Stimulated activated CD4-positive, alpha-beta T cell treated with anti-CD3 and anti-CD28 coated beads, Interleukin-1b, Interleukin-23, amount 100 ng/mL, for 4 hours (primary cell): ENCODE measurements around the gene RILP.
A peak's percentile ranks its signal among the peaks of the same experiment; 100 is the strongest.

Experiments
- DNase-seq, 2 donors: peaks; one replicate each; pipeline ENCODE4 v3.0.0-alpha.2; 2020; ENCODE audit warnings: low read depth in 2 of 2

Gene RILP

DNA sequence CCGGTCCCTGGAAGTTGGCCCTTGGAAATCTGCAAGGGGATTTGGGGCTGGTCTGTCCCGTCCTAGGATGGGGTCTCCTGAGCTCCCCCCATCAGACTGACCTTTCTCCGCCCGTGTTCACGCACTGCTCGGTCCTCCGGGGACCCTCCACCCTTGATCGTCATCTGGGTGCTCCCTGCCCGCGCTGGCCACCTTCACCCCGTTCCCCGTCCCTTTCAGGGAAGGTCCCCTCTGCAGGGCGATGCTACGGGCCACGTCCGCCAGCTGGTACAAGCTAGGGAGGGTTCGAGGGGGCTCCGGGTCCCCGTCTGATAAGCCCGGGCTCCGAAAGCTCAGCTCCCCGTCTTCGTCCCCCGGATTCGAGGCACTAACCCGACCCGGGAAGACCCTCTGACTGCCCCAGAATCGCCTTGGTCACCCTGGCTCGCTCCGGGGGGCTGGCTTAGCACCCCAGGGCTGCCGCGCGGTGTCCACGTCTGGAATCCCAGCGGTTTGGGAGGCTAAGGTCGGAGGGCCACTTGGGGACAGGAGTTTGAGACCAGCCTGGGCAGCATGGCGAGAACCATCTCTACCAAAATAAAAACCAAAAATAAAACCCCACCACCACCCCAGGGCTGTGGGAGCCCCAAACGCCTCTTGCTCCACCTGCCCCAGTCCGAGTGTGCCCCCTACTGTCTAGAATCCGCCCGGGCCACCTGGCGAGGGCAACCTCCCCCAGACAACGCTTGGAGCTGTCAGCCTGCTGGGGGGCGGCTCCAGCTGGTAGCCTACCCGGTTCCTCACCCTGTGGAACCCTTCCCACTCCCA lies 20.0 kb downstream of the RILP start:
- peak; percentile 63 to 74 for DNase-seq

DNA sequence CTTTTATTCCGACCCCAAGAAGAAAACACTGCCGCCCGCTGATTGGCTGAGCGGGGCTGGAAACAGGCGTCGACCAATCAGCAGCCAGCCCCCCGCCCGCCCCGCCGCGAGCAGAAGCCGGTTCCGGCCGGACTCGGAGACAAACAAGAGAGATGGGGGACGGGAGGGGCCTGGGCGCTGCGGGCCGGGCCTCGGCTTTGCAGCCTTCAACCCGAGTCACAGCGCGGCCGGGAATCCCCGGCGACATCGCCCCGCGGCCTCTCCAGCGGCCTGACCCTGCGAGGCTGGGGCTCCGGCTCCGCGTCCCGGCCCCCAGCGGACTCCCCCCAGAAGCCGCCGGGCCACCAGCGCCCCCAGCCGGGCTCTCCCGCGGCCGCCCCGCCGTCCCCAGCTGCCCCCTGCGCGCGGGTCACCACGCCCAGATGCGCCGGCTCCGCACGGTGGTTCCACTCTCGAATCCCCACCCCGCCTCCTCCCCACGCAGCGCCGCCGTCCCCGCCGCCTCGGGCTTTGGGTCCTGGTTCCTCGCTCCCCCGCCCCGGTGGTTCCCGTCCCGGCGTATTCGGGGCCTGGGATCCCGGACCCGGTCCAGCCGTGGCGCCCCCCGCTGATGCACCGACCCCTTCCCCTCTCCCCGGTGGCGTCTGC lies 20.7 kb downstream of the RILP start:
- peak; percentile 80 to 84 for DNase-seq

DNA sequence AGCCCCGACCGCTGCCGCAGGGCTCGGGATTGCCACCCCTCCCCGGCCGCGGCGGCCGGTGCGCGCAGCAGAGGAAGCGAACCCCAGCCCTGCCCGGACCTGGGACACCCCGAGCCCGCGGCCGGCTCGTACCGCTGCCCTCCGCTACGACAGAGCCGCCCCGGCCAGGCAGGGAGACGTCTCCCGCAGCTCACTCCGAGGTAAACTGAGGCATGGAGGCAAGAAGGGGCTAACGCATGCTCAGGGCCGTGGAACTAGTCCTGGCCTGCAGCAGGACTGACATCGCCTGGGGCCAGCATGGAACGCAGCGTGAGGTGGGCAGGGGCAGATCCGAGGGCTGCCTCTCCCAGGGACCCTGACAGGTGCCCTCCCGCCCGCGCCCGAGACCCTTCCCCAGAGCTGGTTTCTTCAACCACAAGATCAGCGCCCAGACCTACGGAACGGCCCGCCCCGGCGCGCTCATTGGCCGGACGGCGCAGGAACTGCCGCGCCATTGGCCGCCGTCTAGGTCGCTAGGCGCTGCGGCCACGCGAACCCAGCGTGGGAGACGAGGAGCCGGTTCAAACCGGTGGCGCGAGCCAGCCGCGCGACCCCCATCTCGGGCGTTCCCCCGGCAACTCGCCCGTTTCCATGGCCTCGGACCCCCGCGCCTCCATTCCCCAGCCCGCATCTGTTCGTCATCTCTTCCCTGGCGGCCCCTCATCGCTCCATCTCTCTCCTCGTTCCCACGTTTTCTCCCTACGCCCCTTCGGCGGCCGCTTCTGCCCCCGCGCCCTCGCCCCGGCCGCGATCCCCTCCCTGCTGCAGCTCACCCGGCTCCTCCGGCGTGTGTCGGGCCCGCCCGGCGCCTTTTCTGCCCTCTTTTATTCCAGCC lies 21.4 kb downstream of the RILP start, which contains the start of gene SLC43A2:
Gene SLC43A2, minus strand, starts transcription at position 853 of the 874 bp plus-strand sequence. CDS start 960 bp downstream, outside the sequence.
- peak; percentile 53 to 74 for DNase-seq

DNA sequence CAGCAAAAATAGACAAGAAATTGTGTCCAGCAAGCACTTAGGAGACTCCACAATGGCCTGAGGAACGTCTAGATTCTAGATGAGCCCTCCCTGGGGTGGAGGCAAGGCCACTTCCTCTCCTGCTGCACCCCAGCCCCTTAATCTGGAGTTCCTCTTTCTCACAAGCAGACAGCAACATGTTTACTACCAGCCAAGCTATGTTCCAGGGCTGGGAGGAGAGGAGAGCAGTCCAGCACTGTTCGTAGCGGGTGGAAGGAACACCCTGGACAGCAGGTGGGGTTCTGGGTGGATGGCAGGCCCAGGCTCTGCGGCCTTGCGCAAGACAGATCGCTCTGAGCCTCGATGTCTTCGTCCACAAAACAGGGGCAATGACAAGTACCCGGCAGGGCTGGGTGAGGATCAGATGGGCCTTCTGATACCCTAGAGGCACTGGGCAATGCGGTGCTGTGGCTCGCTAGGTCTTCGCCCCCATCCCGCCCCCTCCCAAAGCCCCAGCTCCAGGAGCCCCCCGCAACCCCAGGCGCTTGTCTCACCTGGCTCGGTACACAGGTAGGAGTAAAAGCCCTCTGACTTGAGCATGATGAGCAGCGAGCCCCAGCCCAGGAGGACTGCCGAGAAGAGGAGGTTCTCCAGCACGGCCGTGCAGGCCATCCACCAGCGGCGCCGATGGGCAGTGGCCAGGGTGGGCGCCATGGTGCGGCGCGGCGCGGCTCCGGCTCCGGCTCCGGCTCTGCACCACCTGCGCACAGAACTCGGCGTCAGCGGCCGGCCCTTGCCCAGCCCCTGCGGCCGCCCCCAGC lies 22.3 kb downstream of the RILP start:
- no peak for DNase-seq

DNA sequence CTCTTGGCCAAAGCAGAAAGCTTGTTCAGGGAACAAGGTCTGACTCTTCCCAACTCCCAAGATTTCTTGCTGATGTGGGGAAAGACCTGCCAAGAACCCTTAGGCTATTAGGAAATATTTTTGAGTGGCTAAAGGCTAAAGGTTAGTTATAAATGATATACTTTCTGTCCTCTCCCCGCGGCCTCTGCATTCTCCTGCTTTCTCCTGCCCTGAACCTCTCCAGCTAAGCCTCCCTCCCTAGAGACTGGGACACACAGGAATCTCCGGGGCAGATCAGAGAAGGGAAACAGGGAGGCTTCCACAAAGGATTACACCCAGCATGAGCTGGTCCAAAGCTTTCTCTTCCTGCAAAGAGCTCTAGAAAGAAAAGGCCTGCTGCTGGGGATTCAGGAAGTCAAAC lies 23.3 kb downstream of the RILP start:
- DNase-seq = no peak

DNA sequence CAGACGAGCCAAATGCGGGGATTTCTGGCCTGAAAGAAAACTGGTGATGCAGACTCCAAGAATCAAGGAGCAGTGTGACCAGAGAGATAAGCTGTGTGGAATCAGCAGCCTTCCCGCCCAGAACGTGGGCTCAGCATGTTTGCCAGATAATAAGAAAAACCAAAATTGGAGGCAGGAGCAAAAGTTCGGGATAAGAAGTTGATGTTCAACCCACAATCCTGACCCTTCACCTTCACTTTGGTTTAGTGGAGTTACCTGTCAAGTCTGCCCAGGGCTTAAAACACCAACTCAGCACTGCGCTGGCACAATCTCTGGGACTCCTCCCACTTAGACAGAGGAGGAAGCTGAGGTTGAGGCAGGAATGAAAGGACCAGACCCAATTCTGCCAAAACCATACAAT lies 24.1 kb downstream of the RILP start:
- no peak for DNase-seq

DNA sequence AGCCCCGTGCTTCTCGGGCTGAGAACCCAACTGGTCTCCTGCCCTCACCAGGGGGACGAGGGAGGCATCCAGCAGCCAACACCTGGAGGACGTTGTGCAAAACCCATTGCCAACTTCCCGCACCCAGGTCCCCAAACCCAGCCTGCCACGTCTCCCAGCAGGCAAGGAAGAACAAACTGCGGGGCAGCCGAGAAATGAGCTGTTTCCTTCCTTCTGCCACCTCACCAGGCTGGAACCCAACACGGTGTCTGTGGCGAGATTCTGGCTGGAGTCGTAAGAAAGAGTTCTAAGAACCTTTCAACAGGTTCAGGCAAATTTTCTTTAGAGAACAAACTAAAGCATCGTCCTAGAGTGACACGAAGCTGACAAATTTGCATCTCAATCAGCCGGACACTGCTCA lies 24.6 kb downstream of the RILP start:
- no peak for DNase-seq

DNA sequence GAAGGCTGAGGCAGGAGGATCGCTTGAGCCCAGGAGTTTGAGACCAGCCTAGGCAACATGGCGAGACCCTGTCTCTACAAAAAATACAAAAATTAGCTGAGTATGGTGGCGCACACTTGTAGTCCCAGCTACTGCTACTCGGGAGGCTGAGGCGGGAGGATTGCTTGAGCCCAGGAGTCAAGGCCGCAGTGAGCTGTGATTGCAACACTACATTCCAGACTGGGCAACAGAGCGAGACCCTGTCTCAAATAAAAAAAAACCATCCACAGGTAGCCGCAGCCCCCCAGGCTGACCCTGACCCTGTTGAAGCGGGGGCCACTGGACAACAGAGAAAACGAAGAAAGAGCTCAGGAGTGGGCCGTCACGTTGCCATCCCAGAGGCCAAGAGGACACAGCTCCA lies 25.0 kb downstream of the RILP start:
- DNase-seq = no peak

DNA sequence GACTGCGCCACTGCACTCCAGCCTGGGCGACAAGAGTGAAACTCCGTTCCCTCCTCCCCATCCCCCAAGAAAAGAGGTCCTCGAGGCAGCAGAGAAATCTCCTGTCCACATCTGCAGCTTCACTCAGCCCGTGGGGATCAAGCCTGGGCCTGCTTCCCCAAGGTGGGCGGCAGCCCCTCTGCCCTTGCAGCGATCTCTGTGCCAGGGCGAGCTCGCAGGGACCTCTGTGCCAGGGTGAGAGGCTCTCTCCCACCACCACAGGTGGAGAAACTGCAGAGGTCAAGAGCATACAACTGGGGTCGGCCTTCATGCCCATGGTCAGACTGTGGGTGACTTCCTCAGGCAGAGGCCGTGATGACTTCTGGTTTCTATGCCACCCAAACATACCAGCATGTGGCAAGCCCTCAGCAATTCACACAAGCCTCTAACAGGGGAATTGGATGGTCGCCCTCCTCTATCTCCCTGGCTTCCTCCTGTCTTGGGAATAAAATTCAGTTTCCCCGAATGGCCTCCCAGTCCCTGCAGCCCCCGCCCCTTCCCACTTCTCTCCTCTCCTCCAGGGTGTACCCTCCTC lies 26.5 kb downstream of the RILP start:
- DNase-seq = no peak

DNA sequence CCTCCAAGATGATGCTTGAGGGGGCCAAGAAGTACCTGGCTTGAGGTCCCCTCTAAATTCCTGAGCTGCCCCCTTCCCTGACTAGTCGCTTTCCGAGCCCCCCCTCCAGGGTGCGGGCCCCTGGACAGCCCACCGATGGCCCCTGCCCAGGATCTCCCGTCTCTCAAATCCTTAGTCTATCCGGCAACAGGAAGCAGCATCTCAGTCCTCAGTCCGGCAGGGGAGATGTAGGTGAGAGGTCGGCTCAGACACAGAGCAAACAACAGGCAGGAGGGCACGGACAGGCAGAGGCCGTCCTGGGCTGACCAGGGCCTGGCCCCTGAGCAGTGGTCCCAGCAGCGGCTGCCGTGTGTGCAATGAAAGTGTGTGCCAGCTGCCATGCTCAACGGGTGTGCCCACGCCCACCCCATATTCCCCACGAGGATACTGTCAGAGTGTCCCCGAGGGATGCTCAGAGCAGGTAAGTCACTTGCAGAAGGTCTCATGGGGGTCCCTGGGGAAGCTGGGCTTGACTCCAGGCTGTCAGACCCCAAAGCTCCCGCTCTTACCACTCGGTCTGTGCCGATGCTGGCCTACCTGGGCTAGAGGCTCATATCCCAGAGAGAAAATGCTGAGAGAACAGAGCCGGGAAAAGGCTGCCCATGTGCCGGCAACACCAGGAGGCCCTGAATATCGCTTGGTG lies 28.3 kb downstream of the RILP start:
- DNase-seq = no peak

DNA sequence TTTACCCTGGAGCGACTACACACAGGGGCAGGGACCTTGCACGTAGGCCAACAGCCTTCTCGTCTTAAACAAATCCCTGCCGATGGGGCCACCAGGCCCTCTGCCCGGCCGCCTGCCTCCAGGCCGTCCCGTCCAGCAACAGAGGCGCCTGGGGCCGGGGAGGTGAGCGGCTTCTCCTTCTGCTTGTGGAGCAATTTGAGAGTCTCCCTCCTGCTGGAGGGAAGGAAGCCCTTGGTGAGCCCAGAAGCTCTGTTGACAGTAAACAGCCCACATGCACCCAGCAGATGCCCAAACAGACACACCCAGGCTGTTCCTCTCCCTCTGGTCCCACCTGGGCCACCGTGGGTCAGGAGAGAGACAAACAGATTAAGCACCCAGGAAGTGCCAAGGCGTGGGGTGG lies 29.2 kb downstream of the RILP start:
- no peak for DNase-seq

DNA sequence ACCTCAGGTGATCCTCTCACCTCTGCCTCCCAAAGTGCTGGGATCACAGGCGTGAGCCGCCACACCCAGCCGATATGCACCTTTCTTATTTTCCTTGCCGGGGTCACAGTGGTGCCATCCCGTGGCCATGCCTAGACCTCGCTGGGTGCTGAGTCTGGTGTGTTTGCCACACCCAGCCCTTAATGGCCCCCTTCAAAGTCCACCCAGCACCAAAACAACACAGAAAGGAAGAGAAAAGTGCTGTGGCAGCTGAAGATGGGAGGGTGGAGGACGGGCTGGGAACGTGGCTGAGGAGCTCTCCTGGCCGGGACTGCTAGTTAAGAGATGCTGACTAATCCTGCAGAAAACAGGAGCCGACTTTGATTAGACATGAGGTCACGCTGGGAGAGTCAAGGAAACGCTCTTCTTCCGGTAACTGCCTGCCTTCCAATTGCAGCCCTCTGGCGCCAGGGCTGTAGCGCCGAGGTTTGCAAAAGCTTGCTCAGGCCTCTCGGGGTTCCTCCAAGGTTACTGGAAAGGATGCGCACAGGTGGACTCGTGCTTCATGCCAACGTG lies 32.0 kb downstream of the RILP start:
- no peak for DNase-seq

DNA sequence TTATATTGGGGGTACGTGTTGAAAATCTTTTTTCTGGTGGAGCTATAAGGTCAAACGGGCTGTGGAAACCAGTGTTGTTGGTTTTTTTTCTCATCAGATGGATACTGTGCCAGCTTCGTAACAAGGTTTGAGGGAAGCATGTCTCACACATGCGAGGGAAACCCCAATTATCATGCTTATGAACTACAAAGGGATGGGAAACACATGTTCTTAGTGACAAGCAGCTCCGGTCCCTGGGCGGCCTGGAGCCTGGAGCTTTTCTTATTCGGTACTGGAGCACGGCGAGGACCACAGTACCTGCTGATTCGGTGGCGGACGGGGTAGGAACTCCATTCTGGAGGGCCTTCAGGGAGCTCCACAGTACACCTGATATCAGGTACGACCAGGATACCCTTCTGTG lies 33.6 kb downstream of the RILP start:
- DNase-seq = no peak

DNA sequence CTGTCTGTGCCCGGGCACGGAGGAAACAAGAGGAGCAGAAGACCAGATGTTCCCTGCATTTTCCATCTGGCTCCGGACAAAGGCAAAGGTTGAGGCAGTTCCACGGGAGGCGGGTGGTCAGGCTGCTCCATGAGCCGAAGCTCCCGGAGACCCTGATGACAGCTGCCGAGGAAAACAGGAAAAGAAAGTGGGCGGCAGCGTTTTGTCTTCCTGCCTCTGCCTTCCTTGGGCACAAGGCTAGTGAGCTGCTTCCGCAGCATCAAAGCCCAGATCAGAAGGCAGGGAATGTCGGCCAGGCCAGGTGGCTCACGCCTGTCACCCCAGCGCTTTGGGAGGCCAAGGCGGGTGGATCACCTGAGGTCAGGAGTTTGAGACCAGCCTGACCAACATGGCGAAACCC lies 37.3 kb downstream of the RILP start:
- no peak for DNase-seq

DNA sequence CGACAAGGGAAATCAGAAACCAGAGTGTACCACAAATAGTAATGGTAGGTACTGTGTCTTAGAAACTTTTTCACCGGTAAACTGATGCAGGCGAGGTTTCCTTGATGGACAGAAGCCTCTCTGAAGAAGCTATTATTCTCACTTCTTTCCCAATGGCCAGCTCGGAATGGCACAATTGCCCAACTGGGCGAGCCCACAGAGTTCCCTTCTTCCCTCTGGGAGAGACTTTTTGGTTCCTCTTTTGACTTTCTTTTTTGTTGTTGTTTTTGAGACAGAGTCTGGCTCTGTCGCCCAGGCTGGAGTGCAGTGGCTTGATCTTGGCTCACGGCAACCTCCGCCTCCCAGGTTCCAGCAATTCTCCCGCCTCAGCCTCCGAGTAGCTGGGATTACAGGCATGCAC lies 38.0 kb downstream of the RILP start:
- no peak for DNase-seq

DNA sequence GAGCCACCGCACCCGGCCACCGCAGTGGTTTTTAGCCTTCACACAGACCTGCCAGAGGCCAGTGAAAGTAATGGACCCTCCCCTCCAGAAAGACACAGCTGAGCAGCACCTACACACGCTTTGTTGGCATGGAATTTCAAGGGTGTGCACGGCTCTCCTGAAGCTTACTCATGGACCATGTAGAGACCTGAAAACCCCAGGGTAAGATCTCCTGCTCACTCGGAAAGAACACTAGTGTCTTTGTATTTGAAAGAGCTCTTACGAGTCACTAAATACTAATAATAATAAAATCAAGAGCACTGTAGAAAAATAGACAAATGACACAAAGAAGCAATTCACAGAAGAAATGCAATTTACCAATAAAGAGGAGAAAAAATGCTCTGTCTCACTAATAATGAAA lies 41.0 kb downstream of the RILP start:
- no peak for DNase-seq

DNA sequence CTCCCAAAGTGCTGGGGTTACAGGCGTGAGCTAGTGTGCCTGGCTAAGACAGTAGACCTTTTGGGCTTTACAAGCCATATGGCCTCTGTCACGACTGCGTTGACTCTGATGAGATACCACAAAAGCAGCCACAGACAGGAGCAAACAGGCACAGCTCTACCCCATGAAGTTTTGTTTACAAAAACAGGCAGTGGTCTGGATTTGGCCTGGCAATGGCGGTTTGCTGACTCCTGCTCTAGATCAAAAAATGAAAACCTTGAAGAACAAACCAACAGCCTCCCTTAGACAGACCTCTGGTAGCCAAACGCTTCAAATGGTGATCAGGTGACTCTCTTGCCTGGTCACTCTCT lies 41.7 kb downstream of the RILP start:
- no peak for DNase-seq

DNA sequence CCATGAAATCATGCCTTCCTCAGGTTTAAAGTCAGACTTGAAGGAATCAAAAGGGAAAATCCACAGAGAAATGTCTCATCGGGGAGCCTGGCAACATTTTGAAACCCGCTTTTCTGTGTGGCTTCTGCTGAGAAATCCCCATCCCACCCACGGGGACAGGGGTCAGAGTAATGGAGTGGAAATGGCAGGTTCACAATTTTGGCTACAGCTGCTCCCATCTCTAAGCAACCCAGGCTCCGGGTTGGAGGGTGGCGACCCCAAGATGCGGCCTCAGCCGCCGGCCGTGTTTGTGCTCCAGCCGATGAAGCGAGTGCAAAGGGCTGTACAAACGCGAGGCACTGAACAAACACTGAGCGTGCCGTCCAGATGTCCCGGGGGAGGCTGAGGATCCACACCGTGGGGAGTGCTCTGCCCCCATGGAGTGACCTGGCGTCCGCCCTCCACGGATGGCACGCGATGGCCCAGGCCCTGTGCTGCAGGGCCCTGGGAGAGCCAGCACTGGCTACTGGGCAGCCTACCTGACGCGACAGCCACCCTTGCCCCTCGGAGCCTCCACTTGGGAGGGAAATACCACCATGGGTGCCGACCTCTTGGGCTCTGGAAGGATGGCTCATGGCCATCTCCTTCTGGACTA lies 43.2 kb downstream of the RILP start:
- no peak for DNase-seq

DNA sequence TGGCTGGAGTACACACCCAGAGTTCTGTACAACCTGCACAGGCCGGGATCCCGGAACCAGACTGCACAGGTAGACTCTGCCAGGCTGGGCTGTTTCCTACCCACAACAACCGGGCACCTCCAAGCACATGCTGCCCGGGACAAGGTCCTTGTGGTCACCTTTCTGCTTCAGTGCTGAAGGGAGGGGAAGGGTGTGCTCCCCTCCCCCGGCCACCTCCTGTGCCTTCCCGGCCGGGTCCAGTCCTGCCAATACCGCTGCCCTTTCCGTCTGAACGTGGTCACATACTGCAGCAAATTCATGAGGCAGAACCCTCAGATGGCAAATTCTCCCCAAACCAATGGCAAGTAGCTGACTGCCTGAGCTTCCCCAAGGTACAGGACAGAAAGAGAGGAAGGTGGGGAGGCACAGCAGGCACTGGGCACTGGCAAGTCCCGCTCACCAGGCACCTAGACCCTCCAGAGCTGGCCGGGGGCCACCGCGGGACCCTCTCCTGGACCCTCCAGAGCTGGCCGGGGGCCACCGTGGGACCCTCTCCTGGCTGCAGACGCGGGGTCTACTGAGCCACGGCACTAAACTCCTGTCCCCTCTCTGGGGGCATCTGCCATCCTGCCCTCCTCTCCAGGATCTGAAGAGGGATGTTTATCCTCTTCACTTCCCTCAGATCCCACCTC lies 43.9 kb downstream of the RILP start:
- no peak for DNase-seq
